ENCODE measurements around the gene ACOT4.

DNA sequence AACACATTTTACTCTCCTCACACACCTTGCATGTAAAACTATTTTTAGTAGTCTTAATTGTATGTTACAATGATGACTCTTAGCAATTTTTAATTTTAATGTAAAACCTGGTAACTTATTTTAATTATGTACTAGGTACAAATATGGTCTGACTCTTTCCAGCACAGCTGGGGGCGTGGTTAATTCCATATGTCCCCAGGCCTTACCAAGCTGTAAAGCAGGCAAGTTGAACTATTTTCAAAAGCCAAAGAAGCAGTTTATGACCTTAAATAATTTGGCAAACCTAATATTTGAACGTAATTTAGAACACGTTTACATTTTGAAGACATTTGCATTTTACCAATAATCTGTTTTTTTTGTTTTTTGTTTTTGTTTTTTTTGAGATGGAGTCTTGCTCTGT is 11.3 kb downstream of the ACOT4 start:
- TF ChIP-seq CTCF (conservative IDR thresholded peaks at IDR 0.05) (no peak), ZFX (IDR thresholded peaks at IDR 0.05) (no peak)
